IPS-20b (cell line): ENCODE data around the gene MCF2L2.

Experiments
- H3K27ac ChIP-seq: one replicate; pipeline ENCODE4 v1.5.1; 2013; ENCODE audit warnings: low read length
- H3K27me3 ChIP-seq: 2 replicates; pipeline ENCODE4 v1.6.1; 2013; ENCODE audit warnings: mild to moderate bottlenecking, low read length, inconsistent platforms; ENCODE audit not compliant: insufficient read depth
- H3K36me3 ChIP-seq: 2 replicates; pipeline ENCODE4 v1.6.1; 2013; ENCODE audit warnings: low read depth, mild to moderate bottlenecking, inconsistent platforms, low read length, moderate library complexity; ENCODE audit not compliant: insufficient read depth
- H3K4me1 ChIP-seq: 2 replicates; pipeline ENCODE4 v1.6.1; 2013; ENCODE audit warnings: mild to moderate bottlenecking, control low read depth, inconsistent platforms, low read length, moderate library complexity; ENCODE audit not compliant: insufficient read depth
- H3K4me3 ChIP-seq: 2 replicates; pipeline ENCODE4 v1.5.1; 2013; ENCODE audit warnings: mild to moderate bottlenecking, low read length, inconsistent platforms
- H3K9ac ChIP-seq: 2 replicates; pipeline ENCODE4 v1.6.1; 2013; ENCODE audit warnings: low read depth, mild to moderate bottlenecking, inconsistent platforms, low read length, moderate library complexity
- H3K9me3 ChIP-seq: 2 replicates; pipeline ENCODE4 v1.6.1; 2013; ENCODE audit warnings: mild to moderate bottlenecking, low read depth, low read length, inconsistent platforms; ENCODE audit not compliant: insufficient read depth

The MCF2L2 gene

GRCh38 chr3:183392186-183393034 is 36.0 kb downstream of the MCF2L2 start:
- Histone ChIP-seq H3K4me1 (peaks cover 17% of the 10 kb centered on the region), H3K27me3 (no peaks in the 10 kb centered on the region), H3K9ac (no peak overlapping the region), H3K9me3 (no peaks in the 10 kb centered on the region), H3K36me3 (no peaks in the 10 kb centered on the region), H3K27ac (no peak overlapping the region), H3K4me3 (no peak overlapping the region)

GRCh38 chr3:183391460-183391859 is 37.0 kb downstream of the MCF2L2 start:
- Histone ChIP-seq H3K4me1 (peaks cover 17% of the 10 kb centered on the region), H3K9me3 (no peaks in the 10 kb centered on the region), H3K9ac (no peak overlapping the region), H3K4me3 (no peak overlapping the region), H3K36me3 (no peaks in the 10 kb centered on the region), H3K27ac (no peak overlapping the region), H3K27me3 (no peaks in the 10 kb centered on the region)

- H3K27ac ChIP-seq, result no peak overlapping the region
- H3K9ac ChIP-seq, result no peak overlapping the region
- H3K27me3 ChIP-seq, result no peaks in the 10 kb centered on the region
- no peaks in the 10 kb centered on the region for H3K9me3 ChIP-seq
- H3K4me1 ChIP-seq, result peaks cover 18% of the 10 kb centered on the region
- H3K4me3 ChIP-seq, result no peak overlapping the region
- H3K36me3 ChIP-seq, result no peaks in the 10 kb centered on the region
Measured at GRCh38 chr3:183390844-183391243, 37.6 kb downstream of the MCF2L2 start.

GRCh38 chr3:183388213-183388895 is 40.1 kb downstream of the MCF2L2 start:
- no peaks in the 10 kb centered on the region for H3K9me3 ChIP-seq
- H3K27me3 ChIP-seq, result no peaks in the 10 kb centered on the region
- no peak overlapping the region for H3K9ac ChIP-seq
- peaks cover 23% of the 10 kb centered on the region for H3K4me1 ChIP-seq
- H3K36me3 ChIP-seq, result no peaks in the 10 kb centered on the region
- no peak overlapping the region for H3K4me3 ChIP-seq
- no peak overlapping the region for H3K27ac ChIP-seq

- Histone ChIP-seq H3K36me3 (no peaks in the 10 kb centered on the region), H3K4me1 (peaks cover 22% of the 10 kb centered on the region), H3K27ac (no peak overlapping the region), H3K27me3 (no peaks in the 10 kb centered on the region), H3K9ac (no peak overlapping the region), H3K4me3 (no peak overlapping the region), H3K9me3 (no peaks in the 10 kb centered on the region)
Measured at GRCh38 chr3:183387797-183388196, 40.6 kb downstream of the MCF2L2 start.

GRCh38 chr3:183386651-183387050 is 41.8 kb downstream of the MCF2L2 start:
- Histone ChIP-seq H3K4me3 (no peak overlapping the region), H3K9me3 (no peaks in the 10 kb centered on the region), H3K36me3 (no peaks in the 10 kb centered on the region), H3K9ac (no peak overlapping the region), H3K27ac (no peak overlapping the region), H3K27me3 (no peaks in the 10 kb centered on the region), H3K4me1 (peaks cover 15% of the 10 kb centered on the region)

- peaks cover 15% of the 10 kb centered on the region for H3K4me1 ChIP-seq
- no peaks in the 10 kb centered on the region for H3K36me3 ChIP-seq
- H3K9me3 ChIP-seq, result no peaks in the 10 kb centered on the region
- no peak overlapping the region for H3K9ac ChIP-seq
- no peaks in the 10 kb centered on the region for H3K27me3 ChIP-seq
- H3K4me3 ChIP-seq, result no peak overlapping the region
- no peak overlapping the region for H3K27ac ChIP-seq
Measured at GRCh38 chr3:183385698-183386613, 42.5 kb downstream of the MCF2L2 start.

GRCh38 chr3:183381673-183382072 is 46.7 kb downstream of the MCF2L2 start:
- Histone ChIP-seq H3K9ac (no peak overlapping the region), H3K27ac (no peak overlapping the region), H3K4me3 (no peak overlapping the region), H3K36me3 (peaks cover 12% of the 10 kb centered on the region; the same call in 1 of the 2 replicates), H3K4me1 (peaks cover 5% of the 10 kb centered on the region; the same call in 1 of the 2 replicates), H3K27me3 (no peaks in the 10 kb centered on the region), H3K9me3 (no peaks in the 10 kb centered on the region)

GRCh38 chr3:183381179-183381578 is 47.2 kb downstream of the MCF2L2 start:
- Histone ChIP-seq H3K4me3 (no peak overlapping the region), H3K9me3 (no peaks in the 10 kb centered on the region), H3K9ac (no peak overlapping the region), H3K27ac (no peak overlapping the region), H3K4me1 (peaks cover 5% of the 10 kb centered on the region; the same call in 1 of the 2 replicates), H3K27me3 (no peaks in the 10 kb centered on the region), H3K36me3 (peaks cover 12% of the 10 kb centered on the region; the same call in 1 of the 2 replicates)

- no peak overlapping the region for H3K27ac ChIP-seq
- H3K27me3 ChIP-seq, result no peaks in the 10 kb centered on the region
Measured at GRCh38 chr3:183378951-183379350, 49.5 kb downstream of the MCF2L2 start.

GRCh38 chr3:183378545-183378944 is 49.9 kb downstream of the MCF2L2 start:
- Histone ChIP-seq H3K27me3 (no peaks in the 10 kb centered on the region), H3K4me3 (no peak overlapping the region), H3K9me3 (no peaks in the 10 kb centered on the region), H3K27ac (no peak overlapping the region), H3K36me3 (peaks cover 12% of the 10 kb centered on the region; the same call in 1 of the 2 replicates), H3K9ac (no peak overlapping the region), H3K4me1 (no peaks in the 10 kb centered on the region)

More at GRCh38 chr3:183378951-183379350, 49.5 kb downstream of the MCF2L2 start:
- Histone ChIP-seq H3K9ac (no peak overlapping the region), H3K4me3 (no peak overlapping the region), H3K9me3 (no peaks in the 10 kb centered on the region), H3K4me1 (no peaks in the 10 kb centered on the region), H3K36me3 (peaks cover 12% of the 10 kb centered on the region; the same call in 1 of the 2 replicates)
